A673 (cell line): ENCODE data around the gene MAST4.

Experiments
- CTCF ChIP-seq: fragments of 300-800, 200-600 bp; sonication (generic); conservative IDR thresholded peaks from 2 replicates; pipeline ENCODE4 v1.5.1; 2017; ENCODE audit warnings: low read depth, mild to moderate bottlenecking, antibody characterized with exemption, low read length, moderate library complexity, mixed read lengths
- EZH2 ChIP-seq: fragments of 200-600 bp; sonication (generic); IDR thresholded peaks from 2 replicates; pipeline ENCODE4 v1.6.1; 2017; ENCODE audit warnings: borderline replicate concordance, low read depth, mild to moderate bottlenecking, mixed read lengths, antibody characterized with exemption, low read length; ENCODE audit not compliant: poor library complexity, severe bottlenecking

- TF ChIP-seq CTCF, result no peak
- no peak for TF ChIP-seq EZH2
Observed at GRCh38 chr5:66859526-66859925, 263.3 kb downstream of the MAST4 start.
